ENCODE data around the gene ANKRD55.

- TF ChIP-seq CTCF (IDR thresholded peaks at IDR 0.05) (no peak), POLR2AphosphoS5 (IDR thresholded peaks at IDR 0.05) (no peak), POLR2A (IDR thresholded peaks at IDR 0.05) (no peak)
These were observed 46.2 kb upstream of the ANKRD55 start for GRCh38 chr5:56279291-56279690.

Data from suprapubic skin (tissue), 4 donors.